C1 segment of cervical spinal cord (tissue), 14 donors: ENCODE data around the gene ASPG.

Experiments
- DNase-seq, 14 donors: peaks; one replicate each; lab custom pipeline; 2025; lab: John Stamatoyannopoulos, UW

ASPG gene

DNA sequence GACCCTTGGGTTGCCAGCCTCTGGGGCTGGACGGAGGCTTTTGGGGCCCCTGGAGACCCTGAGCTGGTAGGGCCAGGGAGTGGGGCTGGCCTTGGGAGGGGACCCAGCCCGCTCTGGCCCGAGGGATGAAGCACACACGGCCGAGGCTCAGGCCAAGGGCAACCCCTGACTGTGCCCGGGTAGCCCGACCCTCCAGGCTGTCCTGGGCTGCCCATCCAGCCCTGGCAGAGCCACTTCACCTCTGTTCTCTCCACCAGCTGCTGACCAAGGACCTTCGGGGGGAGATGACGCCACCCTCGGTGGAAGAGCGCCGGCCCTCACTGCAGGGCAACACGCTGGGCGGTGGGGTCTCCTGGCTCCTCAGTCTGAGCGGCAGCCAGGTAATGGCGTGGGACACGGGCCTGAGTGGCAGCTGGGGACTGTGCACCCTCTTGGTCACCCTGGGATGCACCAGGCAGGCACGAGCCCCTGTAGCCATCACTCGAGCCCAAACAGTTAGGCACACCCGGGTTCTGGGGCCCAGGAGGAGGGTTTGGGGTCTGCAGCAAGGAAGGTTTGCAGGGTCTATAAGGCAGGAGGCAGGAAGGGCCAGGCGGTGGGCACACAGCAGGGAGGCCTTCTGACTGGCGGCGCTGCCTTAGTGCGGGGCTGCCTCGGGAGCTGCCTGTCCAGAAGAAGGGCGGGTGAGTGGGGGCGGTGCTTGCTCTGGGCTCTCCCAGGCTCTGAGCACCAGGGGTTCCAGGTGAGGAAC is 19.7 kb downstream of the ASPG start:
- no peak for DNase-seq

DNA sequence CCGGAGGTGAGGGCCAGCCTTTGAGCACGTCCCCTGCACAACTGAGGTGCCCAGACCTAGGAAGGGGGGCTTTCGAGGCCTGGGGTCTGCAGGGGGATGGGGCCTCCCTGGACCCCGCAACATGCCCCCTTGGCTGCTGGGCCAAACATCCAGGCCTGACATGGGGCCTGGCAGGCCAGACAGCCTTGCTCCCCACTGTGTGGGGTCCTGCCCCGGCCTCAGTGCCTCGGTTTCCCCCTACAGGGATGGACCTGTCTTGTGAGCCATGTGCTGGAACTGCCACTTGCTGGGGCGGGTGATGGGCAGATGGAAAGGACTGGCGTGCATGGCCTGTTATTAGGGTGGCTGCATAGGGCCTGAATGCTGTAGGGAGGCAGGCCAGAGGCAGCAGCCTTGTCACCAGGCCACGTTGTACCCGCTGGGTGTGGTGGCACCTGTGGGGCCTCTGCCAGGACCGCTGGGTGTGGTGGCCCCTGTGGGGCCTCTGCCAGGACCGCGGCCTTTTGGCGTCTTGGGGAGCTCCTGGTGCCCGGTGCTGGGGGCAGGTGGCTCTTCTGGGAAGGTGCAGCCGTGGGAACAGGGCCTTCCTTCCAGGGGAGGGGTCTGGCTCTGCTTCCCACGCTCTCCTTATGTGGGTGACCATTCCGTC is 20.4 kb downstream of the ASPG start:
- no peak for DNase-seq

DNA sequence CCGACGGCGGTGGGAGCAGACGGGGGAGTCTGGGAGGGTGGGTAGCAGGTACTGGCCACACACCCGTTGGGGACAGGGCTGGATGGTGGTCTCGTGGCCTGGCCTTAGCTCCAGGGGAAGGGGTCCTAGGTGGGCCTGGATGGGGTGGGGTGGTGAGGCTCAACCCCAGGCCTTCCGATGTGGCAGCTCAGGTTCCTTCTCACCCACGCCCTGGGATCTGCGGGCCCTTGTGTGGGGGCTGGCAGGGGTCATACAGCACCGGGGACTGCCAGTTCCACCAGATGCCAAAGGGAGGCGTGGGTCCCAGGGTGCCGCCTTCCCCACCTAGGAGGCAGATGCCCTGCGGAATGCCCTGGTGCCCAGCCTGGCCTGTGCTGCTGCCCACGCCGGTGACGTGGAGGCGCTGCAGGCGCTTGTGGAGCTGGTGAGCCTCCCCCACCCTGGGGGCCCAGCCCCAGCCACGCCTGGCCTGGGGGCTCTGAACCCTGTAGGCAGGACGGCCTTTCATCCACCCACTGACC is 21.0 kb downstream of the ASPG start:
- no peak for DNase-seq

DNA sequence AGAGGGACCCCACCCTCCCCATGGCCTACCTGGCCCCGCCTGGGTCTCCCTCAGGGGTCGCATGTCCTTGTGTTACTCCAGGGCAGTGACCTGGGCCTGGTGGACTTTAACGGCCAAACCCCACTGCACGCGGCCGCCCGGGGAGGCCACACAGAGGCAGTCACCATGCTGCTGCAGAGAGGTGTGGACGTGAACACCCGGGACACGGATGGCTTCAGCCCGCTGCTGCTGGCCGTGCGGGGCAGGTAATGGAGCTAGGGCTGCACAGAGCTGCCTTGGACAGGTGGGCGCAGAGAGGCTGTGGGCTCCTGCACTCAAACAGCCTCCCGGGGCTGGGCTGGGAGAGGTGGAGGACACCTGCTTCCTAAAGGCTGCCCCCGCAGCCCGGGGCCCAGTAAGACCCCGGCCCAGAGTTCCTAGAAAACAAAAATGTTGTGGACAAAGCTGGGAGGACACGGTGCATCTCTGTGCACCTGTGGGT is 21.6 kb downstream of the ASPG start:
- no peak for DNase-seq

DNA sequence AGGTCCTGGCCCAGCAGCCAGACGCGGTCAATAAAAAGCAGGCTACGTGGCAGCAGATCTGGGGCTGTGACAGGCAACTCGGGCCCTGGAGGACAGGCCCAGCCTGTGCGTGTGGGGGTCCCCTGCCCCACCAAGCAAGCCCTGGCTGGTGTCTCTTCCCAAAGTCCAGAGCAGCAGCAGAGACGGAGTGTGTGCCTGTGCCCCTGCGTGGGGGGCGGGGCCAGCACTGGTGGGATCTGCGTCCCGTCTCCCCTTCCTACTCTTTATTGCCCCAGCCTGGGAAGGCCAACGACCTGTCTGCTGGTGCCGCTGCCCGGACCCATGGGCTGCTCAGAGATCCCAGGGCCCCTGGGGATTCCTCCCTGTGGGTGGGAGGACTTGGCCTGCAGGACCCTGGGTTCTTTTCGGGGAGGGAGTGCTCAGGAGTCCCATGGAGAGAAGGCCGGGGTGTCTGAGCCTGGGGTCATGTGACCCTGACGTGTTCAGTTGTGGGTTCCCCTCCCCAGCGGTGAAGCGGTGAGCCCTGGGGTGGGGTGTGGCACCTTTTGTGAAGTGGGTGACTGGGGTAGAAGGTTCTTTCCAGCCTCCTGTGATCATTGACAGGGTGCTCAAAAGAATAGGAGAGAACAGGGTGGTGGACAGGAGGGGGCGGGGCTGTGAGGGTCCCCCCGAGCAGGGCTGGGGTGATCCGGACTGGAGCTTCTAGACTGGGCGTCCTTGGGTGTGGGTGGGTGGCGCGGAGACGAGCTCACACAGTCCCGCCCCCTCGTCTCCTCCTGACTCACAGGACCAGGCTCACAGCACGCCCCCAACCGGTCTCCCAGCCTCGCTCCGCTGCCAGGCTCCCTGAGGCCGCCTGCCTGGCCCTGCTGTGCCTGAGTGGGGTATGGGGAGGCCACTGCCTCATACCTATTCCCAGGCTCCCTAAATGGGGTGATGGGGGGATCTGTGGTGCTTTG is 22.4 kb downstream of the ASPG start:
- no peak for DNase-seq

DNA sequence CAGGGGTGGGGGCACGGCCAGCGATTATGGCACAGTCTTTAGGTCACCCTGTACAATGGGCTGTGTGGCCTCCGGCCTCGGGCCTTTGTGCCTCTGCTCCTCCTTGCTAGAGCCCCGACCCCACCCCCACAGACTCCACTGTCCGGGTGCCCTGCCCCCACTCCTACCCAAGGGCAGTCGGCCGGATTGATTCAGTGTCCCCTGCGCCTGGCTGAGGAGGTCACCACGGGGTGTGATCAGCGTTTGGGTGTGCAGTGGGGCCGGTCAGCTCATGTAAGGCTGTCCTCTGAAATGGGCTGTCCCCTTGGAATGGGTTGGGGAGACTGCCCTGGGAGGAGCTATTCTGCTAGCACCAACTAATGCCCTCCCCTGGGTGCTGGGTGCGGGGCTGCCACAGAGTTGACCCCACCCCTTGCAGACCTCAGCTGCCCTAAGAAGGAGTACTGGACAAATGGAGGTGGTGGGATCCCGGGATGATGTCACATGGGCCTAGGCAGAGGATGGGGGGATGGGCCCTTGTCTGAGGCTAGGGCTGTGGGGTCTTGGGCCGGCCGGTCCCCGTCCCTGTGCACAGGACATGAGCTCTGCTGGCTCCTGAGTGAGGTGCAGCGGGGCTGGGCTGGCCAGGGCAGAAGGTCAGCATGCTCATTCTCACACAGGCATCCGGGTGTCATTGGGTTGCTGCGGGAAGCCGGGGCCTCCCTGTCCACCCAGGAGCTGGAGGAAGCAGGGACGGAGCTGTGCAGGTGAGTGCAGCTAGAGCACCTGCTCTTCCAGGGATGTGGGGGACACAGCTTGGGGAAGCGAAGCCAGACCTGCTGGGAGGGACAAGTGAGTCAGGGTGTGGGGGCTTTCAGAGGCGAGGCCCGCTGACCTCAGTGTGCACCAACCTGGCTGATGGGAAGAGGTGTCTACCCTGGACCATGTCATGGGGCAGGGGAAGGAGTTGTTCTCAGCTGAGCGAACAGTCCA is 23.4 kb downstream of the ASPG start:
- DNase-seq, result no peak

DNA sequence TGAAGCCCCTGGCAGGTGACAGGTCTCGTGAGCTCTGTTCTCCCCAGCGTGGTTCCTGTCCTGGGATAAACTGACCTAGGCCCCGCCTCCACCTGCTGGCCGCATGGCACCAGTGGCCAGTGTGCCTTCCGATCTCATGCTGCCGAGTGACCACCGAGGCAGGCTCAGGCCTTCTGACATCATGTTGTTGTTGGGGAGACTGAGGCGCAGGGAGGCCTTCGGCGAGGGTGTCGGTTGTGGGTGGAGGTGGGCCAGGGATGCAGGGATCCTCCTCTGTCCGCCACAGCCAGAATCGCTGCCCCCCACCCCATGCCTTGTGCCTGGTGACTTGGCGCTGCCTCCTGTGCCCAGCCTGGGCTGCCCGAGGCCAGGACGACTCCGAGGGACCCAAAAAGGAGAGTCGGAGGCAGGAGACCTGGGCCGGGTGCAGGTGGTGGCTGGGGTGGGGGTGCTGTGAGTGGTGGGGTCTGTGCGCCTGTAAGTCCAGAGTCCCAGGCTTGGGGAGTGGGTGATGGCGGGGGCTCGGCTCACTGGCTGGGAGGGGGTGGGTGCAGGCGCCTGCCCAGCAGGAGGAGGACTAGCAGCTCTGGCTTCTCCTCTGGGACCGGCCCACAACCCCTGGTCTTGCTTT is 24.3 kb downstream of the ASPG start:
- DNase-seq, result no peak

DNA sequence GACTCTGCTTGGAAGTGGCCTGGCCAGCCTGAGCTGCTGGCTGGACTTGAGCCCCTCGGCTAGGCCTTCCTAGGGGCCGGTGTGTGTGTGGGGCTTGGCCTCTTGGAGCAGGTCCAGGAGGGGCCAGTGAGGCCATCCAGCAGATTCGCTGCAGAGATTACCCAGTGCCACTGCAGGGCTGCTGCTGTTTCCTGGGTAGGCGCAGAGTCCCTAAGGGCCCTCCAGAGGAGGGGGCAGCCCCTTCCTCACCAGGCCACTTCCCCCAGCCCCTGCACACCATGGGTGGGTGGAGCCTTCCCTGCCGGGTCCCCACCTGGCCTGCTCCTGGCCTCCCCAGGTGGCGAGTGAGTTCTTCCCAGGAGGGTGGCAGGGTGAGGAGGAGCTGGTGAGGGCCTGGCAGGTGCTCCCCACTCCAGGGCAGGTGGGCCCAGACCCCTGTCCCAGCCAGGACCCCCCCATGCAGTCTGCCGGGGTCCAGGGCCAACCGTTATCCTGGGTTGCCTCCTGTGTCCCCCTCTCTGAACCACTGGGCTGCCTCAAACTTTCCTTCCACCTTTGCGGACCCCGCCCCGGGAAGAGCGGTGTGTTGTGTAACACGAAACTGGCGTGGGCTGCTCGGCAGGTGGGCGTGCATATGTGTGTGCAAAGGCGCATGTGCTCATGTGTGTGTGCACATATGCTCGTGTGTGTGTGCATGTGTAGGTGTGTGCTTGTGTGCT is 25.1 kb downstream of the ASPG start:
- no peak for DNase-seq

DNA sequence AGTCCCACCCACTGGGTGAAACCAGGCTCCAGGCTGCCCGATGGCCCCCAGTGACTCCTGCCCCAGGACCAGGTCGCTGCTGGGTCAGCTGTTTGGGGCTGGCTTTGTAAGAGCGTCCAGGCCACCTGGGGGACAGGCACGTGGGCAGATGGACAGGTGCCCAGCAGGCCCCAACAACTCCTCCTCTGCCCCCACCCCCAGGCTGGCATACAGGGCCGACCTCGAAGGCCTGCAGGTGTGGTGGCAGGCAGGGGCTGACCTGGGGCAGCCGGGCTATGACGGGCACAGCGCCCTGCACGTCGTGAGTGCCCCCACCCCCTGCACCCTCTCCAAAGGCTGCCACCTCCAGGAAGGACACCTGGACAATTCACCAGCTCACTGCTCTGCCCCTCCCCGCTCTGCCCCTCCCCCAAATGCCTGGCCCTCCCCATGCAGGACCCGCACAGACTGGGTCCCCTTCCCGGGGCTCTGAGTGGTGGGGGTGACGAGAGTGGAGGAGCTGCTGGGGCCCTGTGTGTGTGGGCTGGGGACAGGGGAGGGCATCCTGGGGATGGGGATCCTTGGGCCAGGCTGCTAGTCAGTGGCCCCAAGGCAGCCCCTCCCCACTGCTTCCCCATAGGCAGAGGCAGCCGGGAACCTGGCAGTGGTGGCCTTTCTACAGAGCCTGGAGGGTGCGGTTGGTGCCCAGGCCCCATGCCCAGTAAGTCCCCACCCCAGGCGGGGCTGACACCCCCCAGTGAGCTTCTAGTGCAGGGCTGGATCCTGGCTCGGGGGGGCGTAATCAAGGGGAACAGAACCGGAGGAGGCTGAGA is 26.0 kb downstream of the ASPG start:
- no peak for DNase-seq

DNA sequence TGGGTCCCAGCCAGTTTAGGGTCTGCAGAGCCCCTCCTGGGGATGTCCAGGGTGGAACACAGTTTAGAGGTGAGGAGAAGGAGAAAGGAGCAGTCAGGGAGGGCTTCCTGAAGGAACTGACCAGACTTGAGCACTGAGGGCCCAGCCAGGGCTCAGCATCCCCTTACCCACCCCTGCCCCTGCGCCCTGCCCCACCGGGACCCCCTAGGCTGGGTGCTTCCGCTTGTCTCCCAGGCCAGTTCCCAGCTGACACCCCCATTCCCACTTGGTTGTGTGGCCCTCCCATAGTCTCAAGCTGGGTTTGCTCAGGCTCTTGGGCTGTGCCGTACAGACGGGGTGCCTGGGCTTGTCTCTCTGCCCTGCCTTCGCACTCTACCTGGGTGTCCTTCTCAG is 26.6 kb downstream of the ASPG start:
- DNase-seq, result no peak

DNA sequence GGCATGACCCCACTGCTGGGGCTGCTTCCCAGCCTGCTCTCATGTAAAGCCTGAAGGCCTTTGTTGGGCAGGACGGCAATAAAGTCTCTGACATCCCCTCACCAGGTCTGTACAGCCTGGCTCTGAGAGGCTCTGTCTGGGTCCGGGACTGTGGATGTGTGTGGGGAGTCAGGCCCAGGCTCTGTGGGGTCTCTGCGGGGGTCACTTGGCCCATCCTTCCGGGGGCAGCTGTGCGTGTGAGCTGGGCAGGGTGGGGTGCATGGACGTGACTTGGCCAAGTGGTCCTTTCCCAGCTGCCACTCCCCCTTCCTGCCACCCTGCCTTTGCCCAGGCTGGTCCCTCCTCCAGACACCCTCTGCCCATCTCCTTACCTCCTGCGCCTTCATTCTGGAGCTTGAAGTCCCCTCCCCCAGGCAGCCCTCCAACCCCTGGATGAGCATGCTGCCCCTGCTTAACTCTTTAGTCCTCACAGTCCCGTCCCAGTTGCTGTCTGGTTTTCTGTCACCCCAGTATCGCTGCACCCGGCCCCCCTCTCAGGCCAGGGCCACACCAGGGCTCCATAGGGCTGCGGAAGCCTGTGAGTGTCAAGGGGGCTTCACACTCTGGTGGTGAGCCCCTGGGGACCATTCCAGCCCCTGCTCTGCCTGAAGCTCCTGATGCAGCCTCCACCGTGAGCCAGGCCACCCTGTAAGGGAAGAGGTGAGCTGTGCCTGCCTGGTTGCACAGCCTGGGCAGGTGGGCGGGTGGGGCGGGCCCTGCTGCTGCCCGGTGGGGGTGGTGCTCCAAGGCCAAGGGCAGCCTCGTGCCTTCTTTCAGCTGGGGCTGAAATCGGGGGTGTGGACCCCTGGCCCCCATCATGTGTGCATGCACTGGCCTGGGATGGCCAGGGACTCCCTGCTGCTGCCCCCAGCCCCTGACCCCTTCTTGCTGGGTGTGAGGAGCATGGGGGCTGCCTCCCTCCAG is 27.4 kb downstream of the ASPG start:
- DNase-seq, result no peak

DNA sequence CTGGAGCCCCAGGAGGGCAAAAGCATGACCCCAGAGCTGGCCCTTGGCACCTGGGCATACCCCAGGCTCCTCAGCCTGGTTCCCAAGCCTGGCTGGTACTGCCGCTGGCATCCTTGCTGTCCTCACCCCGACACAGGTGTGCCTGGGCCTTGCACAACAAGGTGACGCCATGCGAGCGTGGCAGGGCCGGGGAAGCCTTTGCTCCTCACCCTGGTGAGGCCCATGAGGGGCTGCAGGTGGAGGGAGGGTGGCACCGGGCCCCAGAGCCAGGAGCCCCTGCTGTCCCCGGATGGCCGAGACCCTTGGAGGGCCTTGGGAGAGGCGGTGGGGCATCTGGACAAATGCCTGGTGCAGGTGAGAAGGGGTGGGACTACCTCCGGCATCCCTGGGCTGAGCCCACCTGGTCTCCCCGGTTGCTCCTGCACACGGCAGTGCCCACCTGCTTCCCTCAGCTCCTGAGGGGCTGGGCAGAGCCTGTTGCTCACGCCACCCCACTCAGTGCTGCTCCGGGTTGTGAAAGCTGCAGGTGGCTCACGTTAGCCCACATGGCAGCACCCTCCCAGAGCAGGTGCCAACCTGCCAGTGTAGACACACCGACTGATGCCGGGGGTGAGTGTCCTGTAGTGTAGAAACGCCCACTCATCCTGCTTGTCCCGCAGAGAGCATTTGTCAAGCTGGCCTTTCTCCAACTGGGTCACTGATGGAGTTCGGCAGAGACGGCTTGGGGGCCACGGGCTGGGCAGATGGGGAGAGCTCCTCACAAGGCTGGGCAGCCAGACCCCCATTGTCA is 28.3 kb downstream of the ASPG start:
- no peak for DNase-seq

DNA sequence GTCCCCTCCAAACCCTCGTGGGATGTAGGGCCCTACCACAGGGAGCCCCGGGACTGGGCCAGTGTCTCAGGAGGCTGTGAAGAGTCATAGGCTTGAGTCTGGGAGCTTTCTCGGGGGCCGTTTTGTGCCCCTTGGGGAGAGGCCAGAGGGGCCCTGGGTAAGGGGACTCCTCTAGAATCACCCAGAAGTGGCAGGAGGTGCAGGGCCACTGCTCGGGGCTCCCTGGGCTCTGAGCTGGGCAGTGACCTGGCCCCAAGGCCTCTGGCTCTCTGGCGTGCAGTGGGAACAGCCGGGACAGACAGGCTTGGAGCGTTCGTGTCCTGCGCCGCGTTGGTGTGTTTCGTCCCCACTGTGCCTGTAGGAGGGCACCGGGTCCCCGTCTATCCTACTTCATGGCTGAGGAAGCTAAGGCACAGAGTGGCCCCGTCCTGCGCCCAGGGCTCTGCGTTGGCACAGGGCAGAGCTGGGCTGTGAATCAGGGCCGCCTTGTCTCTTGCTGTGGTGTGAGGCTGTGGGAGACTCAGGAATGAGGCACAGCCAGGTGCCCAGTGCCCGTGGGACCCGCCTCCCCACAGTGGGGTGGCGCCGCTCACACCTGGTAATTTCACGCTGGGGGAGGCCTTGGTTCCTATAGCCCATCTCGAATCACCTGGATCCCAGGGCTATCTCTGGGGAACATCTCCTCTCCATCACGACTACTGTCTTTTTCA is 29.1 kb downstream of the ASPG start:
- DNase-seq, result no peak

DNA sequence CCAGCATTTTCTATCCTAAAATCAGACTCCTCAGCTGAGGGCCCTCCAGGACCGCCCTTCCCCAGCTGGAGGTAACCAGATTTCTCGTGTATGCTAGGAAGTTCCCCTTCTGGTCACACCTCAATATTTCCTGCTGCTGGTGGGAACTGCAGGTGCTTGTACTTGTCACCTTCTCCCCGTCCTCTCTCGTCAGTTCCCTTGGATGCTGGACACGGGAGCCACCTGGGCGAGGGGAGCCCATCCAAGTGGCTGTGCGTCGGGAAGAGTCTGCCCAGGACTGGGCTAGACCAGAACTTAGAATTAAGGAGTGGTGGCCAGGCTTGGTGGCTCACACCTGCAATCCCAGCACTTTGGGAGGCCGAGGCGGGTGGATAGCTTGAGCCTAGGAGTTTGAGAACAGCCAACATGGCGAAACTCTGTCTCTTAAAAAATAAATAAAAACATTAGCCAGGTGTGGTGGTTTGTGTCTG is 29.7 kb downstream of the ASPG start:
- no peak for DNase-seq

DNA sequence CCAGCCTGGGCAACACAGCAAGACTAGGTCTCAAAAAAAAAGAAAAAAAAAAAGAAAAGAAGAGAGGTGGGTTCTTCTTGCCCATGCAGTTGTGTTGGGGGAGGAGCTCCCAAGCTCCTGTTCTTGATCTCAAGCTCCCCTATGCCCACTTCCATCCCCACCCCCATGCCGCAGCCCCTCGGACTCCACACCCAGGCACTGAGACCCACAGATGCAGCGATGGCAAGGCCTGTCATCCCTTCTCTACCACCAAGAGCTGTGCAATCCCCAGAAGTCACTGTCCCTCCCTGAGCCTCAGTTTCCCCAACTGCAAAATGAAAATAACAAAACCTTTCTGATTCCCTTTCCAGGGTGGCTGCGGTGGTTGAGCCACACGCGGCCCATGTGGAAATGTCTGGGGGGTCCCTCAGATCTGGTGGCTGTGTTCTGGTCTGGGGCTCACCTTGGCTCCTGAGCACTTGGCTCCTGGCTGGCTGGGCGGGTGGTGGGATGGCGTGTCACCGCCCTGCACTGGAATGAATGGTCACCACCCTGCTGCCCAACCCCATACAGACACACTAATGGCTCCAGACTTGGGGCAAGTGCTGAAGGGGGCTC is 30.3 kb downstream of the ASPG start:
- DNase-seq, result no peak
